HL-60 (cell line): Measurements from ENCODE around the gene DECR2.

ENCODE experiments used
- GABPA ChIP-seq: IDR thresholded peaks from 2 replicates; pipeline ENCODE4 v1.6.1; 2012; ENCODE audit warnings: low read depth
- POLR2AphosphoS5 ChIP-seq: IDR thresholded peaks from 2 replicates; pipeline ENCODE4 v1.6.1; 2012; ENCODE audit warnings: low read depth
- SPI1 ChIP-seq: IDR thresholded peaks from 2 replicates; pipeline ENCODE4 v1.6.1; 2012; ENCODE audit warnings: low read depth, mild to moderate bottlenecking, borderline replicate concordance
- TF ChIP-seq, protein P1 (sequence below): IDR thresholded peaks from one replicate; pipeline ENCODE4 v1.5.1; 2011; ENCODE audit warnings: low read length, control low read depth, inconsistent platforms; ENCODE audit not compliant: insufficient read depth
- TF ChIP-seq, protein P2 (sequence below): IDR thresholded peaks from 2 replicates; pipeline ENCODE4 v1.6.1; 2012; ENCODE audit warnings: low read depth; ENCODE audit not compliant: insufficient replicate concordance

DNA sequence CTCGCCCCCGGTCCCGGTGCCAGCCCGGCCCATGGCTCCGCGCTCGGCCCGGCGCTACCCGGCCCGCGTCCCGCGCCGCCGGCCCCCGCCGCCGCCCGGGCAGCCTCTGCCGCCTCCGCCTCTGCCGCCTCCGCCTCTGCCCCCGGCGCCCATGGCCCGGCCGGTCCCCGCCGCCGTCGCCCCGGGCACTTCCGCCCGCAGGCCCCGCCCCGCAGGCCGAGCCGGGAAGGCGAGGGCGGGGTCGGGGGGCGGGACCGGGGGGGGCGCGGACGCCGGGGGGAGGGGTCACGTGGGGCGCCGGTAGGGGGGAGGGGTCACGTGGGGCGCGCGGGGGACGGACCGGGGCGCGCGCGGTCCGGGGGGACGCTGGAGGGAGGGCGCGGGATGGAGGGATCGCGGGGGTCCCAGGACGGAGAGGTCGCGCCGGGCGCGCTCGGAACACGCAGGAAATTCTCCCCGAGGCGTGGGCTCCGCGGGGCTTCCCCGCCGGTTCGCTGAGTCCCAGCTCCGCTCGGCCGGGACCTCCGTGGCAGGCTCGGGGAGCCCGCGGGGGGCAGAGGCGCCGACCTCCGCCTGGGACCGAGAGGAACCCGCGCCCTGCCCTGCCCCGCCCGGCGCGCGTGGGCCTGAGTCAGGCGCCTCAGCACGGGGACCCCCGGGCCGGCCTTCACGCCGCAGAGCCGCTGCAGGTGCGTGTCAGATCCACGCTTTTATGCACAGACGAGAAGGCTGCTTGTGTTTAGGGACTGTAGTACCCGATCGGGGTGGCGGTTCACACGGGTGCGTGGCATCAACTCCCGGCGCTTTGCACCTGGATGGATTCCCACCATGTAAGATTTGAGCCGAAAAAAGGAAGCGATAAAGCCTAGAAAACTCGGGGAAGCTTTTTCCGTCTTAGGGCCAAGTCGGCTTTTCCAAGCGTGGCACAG is 19.6 kb upstream of the DECR2 start, which contains the start of gene PGAP6:
- TF ChIP-seq, protein P1, sequence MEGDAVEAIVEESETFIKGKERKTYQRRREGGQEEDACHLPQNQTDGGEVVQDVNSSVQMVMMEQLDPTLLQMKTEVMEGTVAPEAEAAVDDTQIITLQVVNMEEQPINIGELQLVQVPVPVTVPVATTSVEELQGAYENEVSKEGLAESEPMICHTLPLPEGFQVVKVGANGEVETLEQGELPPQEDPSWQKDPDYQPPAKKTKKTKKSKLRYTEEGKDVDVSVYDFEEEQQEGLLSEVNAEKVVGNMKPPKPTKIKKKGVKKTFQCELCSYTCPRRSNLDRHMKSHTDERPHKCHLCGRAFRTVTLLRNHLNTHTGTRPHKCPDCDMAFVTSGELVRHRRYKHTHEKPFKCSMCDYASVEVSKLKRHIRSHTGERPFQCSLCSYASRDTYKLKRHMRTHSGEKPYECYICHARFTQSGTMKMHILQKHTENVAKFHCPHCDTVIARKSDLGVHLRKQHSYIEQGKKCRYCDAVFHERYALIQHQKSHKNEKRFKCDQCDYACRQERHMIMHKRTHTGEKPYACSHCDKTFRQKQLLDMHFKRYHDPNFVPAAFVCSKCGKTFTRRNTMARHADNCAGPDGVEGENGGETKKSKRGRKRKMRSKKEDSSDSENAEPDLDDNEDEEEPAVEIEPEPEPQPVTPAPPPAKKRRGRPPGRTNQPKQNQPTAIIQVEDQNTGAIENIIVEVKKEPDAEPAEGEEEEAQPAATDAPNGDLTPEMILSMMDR, result no peak
- TF ChIP-seq GABPA (no peak), POLR2AphosphoS5 (0 out of 2 replicates have a peak, but pooled peaks have one; percentile 19), SPI1 (no peak)
- TF ChIP-seq, protein P2, sequence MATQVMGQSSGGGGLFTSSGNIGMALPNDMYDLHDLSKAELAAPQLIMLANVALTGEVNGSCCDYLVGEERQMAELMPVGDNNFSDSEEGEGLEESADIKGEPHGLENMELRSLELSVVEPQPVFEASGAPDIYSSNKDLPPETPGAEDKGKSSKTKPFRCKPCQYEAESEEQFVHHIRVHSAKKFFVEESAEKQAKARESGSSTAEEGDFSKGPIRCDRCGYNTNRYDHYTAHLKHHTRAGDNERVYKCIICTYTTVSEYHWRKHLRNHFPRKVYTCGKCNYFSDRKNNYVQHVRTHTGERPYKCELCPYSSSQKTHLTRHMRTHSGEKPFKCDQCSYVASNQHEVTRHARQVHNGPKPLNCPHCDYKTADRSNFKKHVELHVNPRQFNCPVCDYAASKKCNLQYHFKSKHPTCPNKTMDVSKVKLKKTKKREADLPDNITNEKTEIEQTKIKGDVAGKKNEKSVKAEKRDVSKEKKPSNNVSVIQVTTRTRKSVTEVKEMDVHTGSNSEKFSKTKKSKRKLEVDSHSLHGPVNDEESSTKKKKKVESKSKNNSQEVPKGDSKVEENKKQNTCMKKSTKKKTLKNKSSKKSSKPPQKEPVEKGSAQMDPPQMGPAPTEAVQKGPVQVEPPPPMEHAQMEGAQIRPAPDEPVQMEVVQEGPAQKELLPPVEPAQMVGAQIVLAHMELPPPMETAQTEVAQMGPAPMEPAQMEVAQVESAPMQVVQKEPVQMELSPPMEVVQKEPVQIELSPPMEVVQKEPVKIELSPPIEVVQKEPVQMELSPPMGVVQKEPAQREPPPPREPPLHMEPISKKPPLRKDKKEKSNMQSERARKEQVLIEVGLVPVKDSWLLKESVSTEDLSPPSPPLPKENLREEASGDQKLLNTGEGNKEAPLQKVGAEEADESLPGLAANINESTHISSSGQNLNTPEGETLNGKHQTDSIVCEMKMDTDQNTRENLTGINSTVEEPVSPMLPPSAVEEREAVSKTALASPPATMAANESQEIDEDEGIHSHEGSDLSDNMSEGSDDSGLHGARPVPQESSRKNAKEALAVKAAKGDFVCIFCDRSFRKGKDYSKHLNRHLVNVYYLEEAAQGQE, result no peak
